Measurements from ENCODE around the gene FSCN2. TPM values are rescaled to one million over a fixed set of nuclear protein-coding genes. Genes with fewer than 3 reads are reported as not detected.

The FSCN2 gene
- total RNA-seq, 2 experiments from 2014 or later = 1.6 to 6.7 TPM

DNA sequence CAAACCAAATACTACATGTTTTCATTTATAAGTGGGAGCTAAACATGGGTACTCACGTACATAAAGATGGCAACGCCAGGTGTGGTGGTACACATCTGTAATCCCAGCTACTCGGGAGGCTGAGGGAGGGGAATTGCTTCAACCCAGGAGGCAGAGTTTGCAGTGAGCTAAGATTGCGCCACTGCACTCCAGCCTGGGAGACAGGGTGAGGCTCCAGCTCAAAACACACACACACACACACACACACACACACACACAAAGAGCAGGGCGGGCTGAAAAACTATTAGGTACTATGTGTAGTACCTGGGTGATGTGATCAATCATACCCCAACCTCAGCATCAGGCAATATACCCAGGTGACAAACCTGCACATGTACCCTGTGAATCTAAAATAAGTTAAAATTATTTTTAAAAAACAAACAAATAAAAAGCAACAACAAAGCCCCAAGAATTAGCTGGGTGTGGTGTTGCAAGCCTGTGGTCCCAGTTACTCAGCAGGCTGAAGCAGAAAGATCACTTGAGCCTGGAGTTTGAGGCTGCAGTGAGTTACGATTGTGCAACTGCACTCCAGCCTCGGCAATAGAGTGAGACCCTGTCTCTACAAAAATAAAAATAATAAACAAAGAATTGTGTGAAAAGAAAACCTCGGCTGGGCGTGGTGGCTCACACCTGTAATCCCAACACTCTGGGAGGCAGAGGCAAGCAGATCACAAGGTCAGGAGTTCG is 35.8 kb downstream of the FSCN2 start:
- ChIA-PET POLR2A (no interaction called here), CTCF (ENCODE audit: unreplicated experiment) (interaction anchor here (0.5 to 0.7 kb wide), 3 partner anchors 30 to 71 kb away, joined by 3 to 5 read pairs (median 5); no protein-coding TSS in a partner anchor)
- Histone ChIP-seq H3K4me2 (ENCODE audit: low read length) (no peak overlapping the region), H3K79me2 (ENCODE audit: insufficient read depth, low read depth, low read length) (no peaks in the 10 kb centered on the region), H3K27ac (ENCODE audit: low read depth, low read length, poor library complexity, severe bottlenecking) (no peak overlapping the region), H3K4me3 (ENCODE audit: low read depth, low read length, poor library complexity, severe bottlenecking) (no peak overlapping the region), H2AFZ (ENCODE audit: low read length) (no peak overlapping the region), H3K4me1 (ENCODE audit: insufficient read depth, low read length, poor library complexity, severe bottlenecking) (no peaks in the 10 kb centered on the region), H3K36me3 (ENCODE audit: insufficient read depth, low read length) (peaks cover 91% of the 10 kb centered on the region), H4K20me1 (ENCODE audit: insufficient read depth, low read length) (no peaks in the 10 kb centered on the region), H3K9me2 (ENCODE audit: insufficient read depth, low read length) (no peaks in the 10 kb centered on the region), H3K9me3 (ENCODE audit: low read length) (no peaks in the 10 kb centered on the region)
- TF ChIP-seq, protein P1, sequence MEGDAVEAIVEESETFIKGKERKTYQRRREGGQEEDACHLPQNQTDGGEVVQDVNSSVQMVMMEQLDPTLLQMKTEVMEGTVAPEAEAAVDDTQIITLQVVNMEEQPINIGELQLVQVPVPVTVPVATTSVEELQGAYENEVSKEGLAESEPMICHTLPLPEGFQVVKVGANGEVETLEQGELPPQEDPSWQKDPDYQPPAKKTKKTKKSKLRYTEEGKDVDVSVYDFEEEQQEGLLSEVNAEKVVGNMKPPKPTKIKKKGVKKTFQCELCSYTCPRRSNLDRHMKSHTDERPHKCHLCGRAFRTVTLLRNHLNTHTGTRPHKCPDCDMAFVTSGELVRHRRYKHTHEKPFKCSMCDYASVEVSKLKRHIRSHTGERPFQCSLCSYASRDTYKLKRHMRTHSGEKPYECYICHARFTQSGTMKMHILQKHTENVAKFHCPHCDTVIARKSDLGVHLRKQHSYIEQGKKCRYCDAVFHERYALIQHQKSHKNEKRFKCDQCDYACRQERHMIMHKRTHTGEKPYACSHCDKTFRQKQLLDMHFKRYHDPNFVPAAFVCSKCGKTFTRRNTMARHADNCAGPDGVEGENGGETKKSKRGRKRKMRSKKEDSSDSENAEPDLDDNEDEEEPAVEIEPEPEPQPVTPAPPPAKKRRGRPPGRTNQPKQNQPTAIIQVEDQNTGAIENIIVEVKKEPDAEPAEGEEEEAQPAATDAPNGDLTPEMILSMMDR (conservative IDR thresholded peaks at IDR 0.05; ENCODE audit: low read length) = no peak
- no peak for TF ChIP-seq EZH2phosphoT487 (IDR thresholded peaks at IDR 0.05; ENCODE audit: borderline replicate concordance, low read depth, low read length)
- intact Hi-C loops (cut with micrococcal nuclease; ENCODE audit: unreplicated experiment) = no loop called here
- BruUV-seq (replicated peaks) = no TSS peak
- DNase-seq (ENCODE audit: low spot score) = no peak

DNA sequence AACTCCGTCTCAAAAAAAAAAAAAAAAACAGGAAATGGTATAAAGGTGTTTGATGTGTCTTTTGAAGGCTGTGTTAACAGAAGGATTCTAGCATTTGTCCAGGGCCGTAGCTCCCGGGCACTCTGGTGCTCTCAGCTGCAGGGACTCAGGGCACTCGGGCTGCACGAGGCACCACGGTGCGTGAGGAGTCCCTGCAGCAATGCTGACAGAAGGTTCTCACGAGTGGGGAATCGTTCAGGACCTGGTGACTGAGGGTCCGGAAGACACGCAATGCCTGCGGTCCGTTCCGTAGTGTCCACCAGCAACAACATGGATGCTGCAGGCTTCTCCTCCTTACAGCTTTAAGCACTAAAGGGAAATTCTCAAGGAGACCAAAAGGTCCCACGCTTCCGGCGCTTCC is 36.6 kb downstream of the FSCN2 start:
- H3K79me2 ChIP-seq (ENCODE audit: insufficient read depth, low read depth, low read length) = no peaks in the 10 kb centered on the region
- DNase-seq (ENCODE audit: low spot score) = no peak
- H3K36me3 ChIP-seq (ENCODE audit: insufficient read depth, low read length) = peaks cover 94% of the 10 kb centered on the region
- no peak overlapping the region for H3K4me3 ChIP-seq (ENCODE audit: low read depth, low read length, poor library complexity, severe bottlenecking)
- CTCF ChIA-PET (ENCODE audit: unreplicated experiment) = interaction anchor here (0.6 kb wide), 1 partner anchor 72 kb away, joined by 5 read pairs; no protein-coding TSS in a partner anchor
- no peak overlapping the region for H3K4me2 ChIP-seq (ENCODE audit: low read length)
- TF ChIP-seq, protein P1 (conservative IDR thresholded peaks at IDR 0.05; ENCODE audit: low read length) = no peak
- TF ChIP-seq EZH2phosphoT487 (IDR thresholded peaks at IDR 0.05; ENCODE audit: borderline replicate concordance, low read depth, low read length) = no peak
- no peaks in the 10 kb centered on the region for H3K9me3 ChIP-seq (ENCODE audit: low read length)
- POLR2A ChIA-PET = interaction anchor here (0.7 kb wide), 1 partner anchor 295 kb away, joined by 3 read pairs; no protein-coding TSS in a partner anchor
- intact Hi-C loops (cut with micrococcal nuclease; ENCODE audit: unreplicated experiment) = no loop called here
- no peak overlapping the region for H3K27ac ChIP-seq (ENCODE audit: low read depth, low read length, poor library complexity, severe bottlenecking)
- H3K4me1 ChIP-seq (ENCODE audit: insufficient read depth, low read length, poor library complexity, severe bottlenecking) = no peaks in the 10 kb centered on the region
- H4K20me1 ChIP-seq (ENCODE audit: insufficient read depth, low read length) = no peaks in the 10 kb centered on the region
- BruUV-seq (replicated peaks) = no TSS peak
- H3K9me2 ChIP-seq (ENCODE audit: insufficient read depth, low read length) = no peaks in the 10 kb centered on the region
- H2AFZ ChIP-seq (ENCODE audit: low read length) = no peak overlapping the region

DNA sequence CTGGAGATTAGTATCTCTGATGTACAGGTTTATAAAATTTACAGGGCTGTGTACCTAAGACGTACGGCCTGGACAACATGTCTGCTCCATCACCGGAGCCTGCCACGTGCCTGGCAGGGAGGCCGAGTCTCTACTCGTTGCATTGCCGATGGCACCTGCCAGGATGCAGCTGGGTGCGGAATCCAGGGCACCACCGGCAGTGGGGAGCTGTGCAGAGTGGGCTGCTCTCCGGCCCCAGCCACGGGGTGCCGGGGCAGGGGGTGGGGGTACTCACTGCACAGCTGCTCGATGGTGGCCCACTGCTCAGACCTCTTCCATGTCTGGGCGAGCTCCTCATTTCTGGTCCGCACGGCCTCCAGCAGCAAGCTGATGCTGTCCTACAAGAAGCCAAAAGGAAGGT is 37.1 kb downstream of the FSCN2 start:
- intact Hi-C loops (cut with micrococcal nuclease; ENCODE audit: unreplicated experiment) = no loop called here
- DNase-seq (ENCODE audit: low spot score) = no peak

More for the DNA sequence above, 37.1 kb downstream of the FSCN2 start:
- Histone ChIP-seq H3K27ac (ENCODE audit: low read depth, low read length, poor library complexity, severe bottlenecking) (no peak overlapping the region), H4K20me1 (ENCODE audit: insufficient read depth, low read length) (no peaks in the 10 kb centered on the region), H3K79me2 (ENCODE audit: insufficient read depth, low read depth, low read length) (no peaks in the 10 kb centered on the region), H3K4me2 (ENCODE audit: low read length) (no peak overlapping the region), H2AFZ (ENCODE audit: low read length) (no peak overlapping the region), H3K9me2 (ENCODE audit: insufficient read depth, low read length) (no peaks in the 10 kb centered on the region), H3K9me3 (ENCODE audit: low read length) (no peaks in the 10 kb centered on the region), H3K4me3 (ENCODE audit: low read depth, low read length, poor library complexity, severe bottlenecking) (no peak overlapping the region), H3K36me3 (ENCODE audit: insufficient read depth, low read length) (peaks cover 96% of the 10 kb centered on the region), H3K4me1 (ENCODE audit: insufficient read depth, low read length, poor library complexity, severe bottlenecking) (no peaks in the 10 kb centered on the region)
- CTCF ChIA-PET (ENCODE audit: unreplicated experiment) = no interaction called here
- POLR2A ChIA-PET = interaction anchor here (0.7 kb wide), 1 partner anchor 296 kb away, joined by 3 read pairs; no protein-coding TSS in a partner anchor
- no TSS peak for BruUV-seq (replicated peaks)
- no peak for TF ChIP-seq EZH2phosphoT487 (IDR thresholded peaks at IDR 0.05; ENCODE audit: borderline replicate concordance, low read depth, low read length)

Measured in OCI-LY7 (cell line).